ENCODE measurements around the gene LILRB1. TPM values are rescaled to one million over a fixed set of nuclear protein-coding genes. Genes with fewer than 3 reads are reported as not detected.
A peak's percentile ranks its signal among the peaks of the same experiment; 100 is the strongest.
"Not testable (repeated sequence)": the region's sequence is repeated elsewhere in the genome, so short reads cannot be mapped to it uniquely, and the experiment has no call there.

Gene LILRB1
- total RNA-seq, 5 donors from 2014 or later (not counting 1 experiment from before 2014, with no cell fraction given), result 2.0 to 26.9 (median 3.6) TPM

- no CpG with 5 or more reads among the region's 2 CpGs for WGBS (ENCODE audit: insufficient coverage)
- Mint-ChIP-seq H3K27me3 (peaks cover 14 to 17% of the 10 kb centered on the region in 2 donors), H3K4me1 (no peaks in the 10 kb centered on the region), H3K27ac (no peak overlapping the region), H3K9me3 (peaks cover 0 to 6% (median 0%) of the 10 kb centered on the region in 3 donors), H3K36me3 (no peaks in the 10 kb centered on the region), H3K4me3 (no peak overlapping the region)
- ATAC-seq (replicated peaks in 1 of 4) (no peak), DNase-seq (peak in 1 of 35 experiments; percentile 44)
- Histone ChIP-seq H3K4me1 (ENCODE audit: control insufficient read depth in 1 of 2, extremely low read depth in 1 of 2, insufficient read depth in 2 of 2, low read length in 2 of 2) (no peaks in the 10 kb centered on the region), H3K4me3 (ENCODE audit: control insufficient read depth in 1 of 2, extremely low read depth in 1 of 2, low read length in 1 of 2) (no peak overlapping the region), H3K36me3 (ENCODE audit: control insufficient read depth in 2 of 2, extremely low read depth in 1 of 2, insufficient read depth in 1 of 2, low read length in 1 of 2) (no peaks in the 10 kb centered on the region), H3K27me3 (replicated peaks in 1 of 2; ENCODE audit: control insufficient read depth in 2 of 2, extremely low read depth in 1 of 2, insufficient read depth in 2 of 2, low read length in 1 of 2) (peaks cover 0 to 23% of the 10 kb centered on the region in 2 experiments), H3K27ac (ENCODE audit: low read length) (no peak overlapping the region), H3K9me3 (no peaks in the 10 kb centered on the region)
- ChIA-PET CTCF (interaction anchor here (0.7 to 1.6 kb wide), 5 partner anchors 9 to 196 kb away, joined by 3 to 6 read pairs (median 3); no protein-coding TSS in a partner anchor), POLR2A (no interaction called here)
Observed at GRCh38 chr19:54674021-54674617, 43.8 kb downstream of the LILRB1 start.

DNA sequence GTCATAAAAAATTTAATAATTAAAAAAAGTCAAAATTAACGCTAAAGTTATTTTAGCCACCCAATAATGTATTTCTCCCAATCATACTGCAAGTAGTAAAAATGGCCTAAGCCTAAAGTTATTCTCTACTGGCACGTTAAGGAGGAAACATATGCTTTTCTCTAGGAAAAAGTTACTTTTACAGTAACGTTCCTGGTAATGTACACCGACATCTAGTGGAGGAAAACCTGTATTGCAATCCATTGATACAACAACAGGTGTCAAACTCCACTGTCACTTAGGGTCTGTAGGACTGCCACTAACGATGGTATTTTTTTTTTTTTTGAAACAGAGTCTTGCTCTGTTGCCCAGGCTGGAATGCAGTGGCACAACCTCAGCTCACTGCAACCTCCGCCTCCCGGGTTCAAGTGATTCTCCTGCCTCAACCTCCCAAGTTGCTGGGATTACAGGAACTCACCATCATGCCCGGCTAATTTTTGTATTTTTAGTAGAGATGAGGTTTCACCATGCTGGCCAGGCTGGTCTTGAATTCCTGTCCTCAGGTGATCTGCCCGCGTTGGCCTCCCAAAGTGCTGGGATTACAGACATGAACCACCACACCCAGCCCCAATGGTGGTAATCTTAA, 46.0 kb downstream of the LILRB1 start:
- H3K9me3 ChIP-seq; H3K36me3 ChIP-seq (ENCODE audit: control insufficient read depth in 2 of 2, extremely low read depth in 1 of 2, insufficient read depth in 1 of 2, low read length in 1 of 2); H3K9me3 Mint-ChIP-seq; H3K4me3 Mint-ChIP-seq; H3K4me1 ChIP-seq (ENCODE audit: control insufficient read depth in 1 of 2, extremely low read depth in 1 of 2, insufficient read depth in 2 of 2, low read length in 2 of 2); H3K36me3 Mint-ChIP-seq; H3K27ac Mint-ChIP-seq; ATAC-seq (replicated peaks in 1 of 4); H3K27ac ChIP-seq (ENCODE audit: low read length); H3K4me1 Mint-ChIP-seq; H3K4me3 ChIP-seq (ENCODE audit: control insufficient read depth in 1 of 2, extremely low read depth in 1 of 2, low read length in 1 of 2); POLR2A ChIA-PET: not testable (repeated sequence)
- WGBS (ENCODE audit: insufficient coverage), result 11% methylated on average over 4 of the region's 10 CpGs
- peaks cover 0 to 19% of the 10 kb centered on the region in 2 experiments for H3K27me3 ChIP-seq (replicated peaks in 1 of 2; ENCODE audit: control insufficient read depth in 2 of 2, extremely low read depth in 1 of 2, insufficient read depth in 2 of 2, low read length in 1 of 2)
- peak in 1 of 35 experiments; percentile 68 for DNase-seq
- H3K27me3 Mint-ChIP-seq, result peaks cover 8 to 18% of the 10 kb centered on the region in 2 donors
- CTCF ChIA-PET, result interaction anchor here in 1 of 2 donors (0.6 kb wide), 1 partner anchor 238 kb away, joined by 3 read pairs; no protein-coding TSS in a partner anchor

DNA sequence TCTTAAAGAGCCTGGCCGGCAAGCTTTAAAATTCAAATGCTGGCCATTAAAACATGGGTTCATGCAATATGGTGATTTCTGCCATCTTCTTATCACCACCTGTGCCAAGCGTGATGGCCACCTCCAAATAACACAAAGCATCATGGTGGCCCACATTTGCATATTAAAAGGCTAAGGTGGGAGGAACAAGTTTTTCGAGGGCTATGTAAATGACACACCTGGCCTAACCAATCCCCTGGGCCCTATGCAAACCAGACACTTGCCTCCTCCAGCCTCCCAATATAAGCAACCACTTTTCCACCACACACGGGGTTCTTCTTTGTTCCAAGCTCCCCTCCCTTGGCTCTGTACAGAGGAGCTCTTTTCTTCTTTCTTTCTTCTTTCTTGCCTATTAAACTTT, 46.9 kb downstream of the LILRB1 start:
- no peaks in the 10 kb centered on the region for H3K4me1 ChIP-seq (ENCODE audit: control insufficient read depth in 1 of 2, extremely low read depth in 1 of 2, insufficient read depth in 2 of 2, low read length in 2 of 2)
- H3K27ac ChIP-seq (ENCODE audit: low read length), result no peak overlapping the region
- ATAC-seq (replicated peaks in 1 of 4) (no peak), DNase-seq (no peak)
- whole genome bisulfite sequencing (ENCODE audit: insufficient coverage), result 36% methylated on average over 1 of the region's 4 CpGs
- Mint-ChIP-seq H3K4me3 (no peak overlapping the region), H3K9me3 (no peaks in the 10 kb centered on the region), H3K36me3 (no peaks in the 10 kb centered on the region), H3K27ac (no peak overlapping the region), H3K4me1 (no peaks in the 10 kb centered on the region), H3K27me3 (peaks cover 10 to 19% of the 10 kb centered on the region in 2 donors)
- H3K27me3 ChIP-seq (replicated peaks in 1 of 2; ENCODE audit: control insufficient read depth in 2 of 2, extremely low read depth in 1 of 2, insufficient read depth in 2 of 2, low read length in 1 of 2), result peaks cover 0 to 15% of the 10 kb centered on the region in 2 experiments
- ChIA-PET CTCF (interaction anchor here in 1 of 2 donors (0.6 to 0.7 kb wide), 2 partner anchors 199 to 238 kb away, joined by 3 read pairs; no protein-coding TSS in a partner anchor), POLR2A (no interaction called here)
- no peaks in the 10 kb centered on the region for H3K36me3 ChIP-seq (ENCODE audit: control insufficient read depth in 2 of 2, extremely low read depth in 1 of 2, insufficient read depth in 1 of 2, low read length in 1 of 2)
- H3K4me3 ChIP-seq (ENCODE audit: control insufficient read depth in 1 of 2, extremely low read depth in 1 of 2, low read length in 1 of 2), result no peak overlapping the region
- no peaks in the 10 kb centered on the region for H3K9me3 ChIP-seq

GRCh38 chr19:54681596-54681995, 51.3 kb downstream of the LILRB1 start:
- POLR2A ChIA-PET; DNase-seq; H3K9me3 ChIP-seq; H3K27ac Mint-ChIP-seq; H3K4me3 Mint-ChIP-seq; H3K4me3 ChIP-seq (ENCODE audit: control insufficient read depth in 1 of 2, extremely low read depth in 1 of 2, low read length in 1 of 2); H3K4me1 ChIP-seq (ENCODE audit: control insufficient read depth in 1 of 2, extremely low read depth in 1 of 2, insufficient read depth in 2 of 2, low read length in 2 of 2); CTCF ChIA-PET; H3K36me3 ChIP-seq (ENCODE audit: control insufficient read depth in 2 of 2, extremely low read depth in 1 of 2, insufficient read depth in 1 of 2, low read length in 1 of 2); H3K4me1 Mint-ChIP-seq; H3K36me3 Mint-ChIP-seq; H3K9me3 Mint-ChIP-seq; H3K27ac ChIP-seq (ENCODE audit: low read length); ATAC-seq (replicated peaks in 1 of 4): not testable (repeated sequence)
- peaks cover 0 to 13% of the 10 kb centered on the region in 2 experiments for H3K27me3 ChIP-seq (replicated peaks in 1 of 2; ENCODE audit: control insufficient read depth in 2 of 2, extremely low read depth in 1 of 2, insufficient read depth in 2 of 2, low read length in 1 of 2)
- H3K27me3 Mint-ChIP-seq, result peaks cover 19 to 21% of the 10 kb centered on the region in 2 donors
- WGBS (ENCODE audit: insufficient coverage), result 20% methylated on average over 1 of the region's 12 CpGs

DNA sequence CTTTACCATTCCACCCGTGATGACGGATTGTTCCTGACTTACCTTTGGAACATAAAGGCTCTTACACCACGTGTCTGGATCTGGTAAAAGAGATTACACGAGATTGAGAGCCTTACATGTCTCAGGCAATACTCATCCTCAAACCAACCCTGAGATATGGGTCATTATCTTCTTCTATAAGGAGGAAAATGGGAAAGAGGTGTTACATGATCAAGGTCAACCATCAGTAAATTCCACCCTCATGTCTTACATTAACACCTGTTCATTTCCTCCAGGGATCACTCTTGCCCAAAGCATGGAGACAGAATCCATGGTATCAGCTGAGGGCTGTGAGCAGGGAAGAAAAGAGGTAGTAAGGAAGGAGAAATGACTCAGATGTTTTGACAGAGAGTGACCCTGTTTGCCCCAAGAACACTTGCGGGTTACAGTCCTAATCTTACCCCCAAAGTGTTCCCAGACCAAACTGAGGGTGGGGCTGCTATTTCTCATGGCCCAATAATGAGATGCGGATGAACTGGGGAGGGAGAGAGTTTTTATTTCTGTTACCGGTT, 52.1 kb downstream of the LILRB1 start:
- no CpG with 5 or more reads among the region's 7 CpGs for WGBS (ENCODE audit: insufficient coverage)
- H3K27me3 Mint-ChIP-seq, result peaks cover 22 to 28% of the 10 kb centered on the region in 2 donors
- ATAC-seq (replicated peaks in 1 of 4) (no peak), DNase-seq (no peak)
- CTCF ChIA-PET, result interaction anchor here in 1 of 2 donors (0.7 to 1.4 kb wide), 2 partner anchors 8 to 1369 kb away, joined by 3 to 6 read pairs; no protein-coding TSS in a partner anchor
- Histone ChIP-seq H3K36me3 (ENCODE audit: control insufficient read depth in 2 of 2, extremely low read depth in 1 of 2, insufficient read depth in 1 of 2, low read length in 1 of 2) (no peaks in the 10 kb centered on the region), H3K4me1 (ENCODE audit: control insufficient read depth in 1 of 2, extremely low read depth in 1 of 2, insufficient read depth in 2 of 2, low read length in 2 of 2) (no peaks in the 10 kb centered on the region), H3K27me3 (replicated peaks in 1 of 2; ENCODE audit: control insufficient read depth in 2 of 2, extremely low read depth in 1 of 2, insufficient read depth in 2 of 2, low read length in 1 of 2) (peaks cover 0 to 8% of the 10 kb centered on the region in 2 experiments), H3K9me3 (no peaks in the 10 kb centered on the region), H3K4me3 (ENCODE audit: control insufficient read depth in 1 of 2, extremely low read depth in 1 of 2, low read length in 1 of 2) (no peak overlapping the region), H3K27ac (ENCODE audit: low read length) (no peak overlapping the region)
- no peaks in the 10 kb centered on the region for H3K36me3 Mint-ChIP-seq
- POLR2A ChIA-PET, result no interaction called here
- H3K4me3 Mint-ChIP-seq, result no peak overlapping the region
- no peak overlapping the region for H3K27ac Mint-ChIP-seq
- no peaks in the 10 kb centered on the region for H3K4me1 Mint-ChIP-seq
- H3K9me3 Mint-ChIP-seq, result no peaks in the 10 kb centered on the region

- ATAC-seq (replicated peaks in 1 of 4), result no peak
Observed at GRCh38 chr19:54684527-54684926, 54.2 kb downstream of the LILRB1 start.

More at GRCh38 chr19:54684527-54684926, 54.2 kb downstream of the LILRB1 start:
- peak in 1 of 35 experiments; percentile 20 for DNase-seq
- 0% methylated on average over 1 of the region's 3 CpGs for WGBS (ENCODE audit: insufficient coverage)
- peak overlapping the region in 1 of 2 donors; percentile 36 for H3K27ac Mint-ChIP-seq
- H3K36me3 Mint-ChIP-seq, result no peaks in the 10 kb centered on the region
- ChIA-PET POLR2A (no interaction called here), CTCF (interaction anchor here in 1 of 2 donors (0.5 kb wide), 1 partner anchor 10 kb away, joined by 3 read pairs; no protein-coding TSS in a partner anchor)
- H3K9me3 Mint-ChIP-seq, result no peaks in the 10 kb centered on the region
- no peaks in the 10 kb centered on the region for H3K9me3 ChIP-seq
- H3K27me3 Mint-ChIP-seq, result peaks cover 24 to 33% of the 10 kb centered on the region in 2 donors
- no peak overlapping the region for H3K4me3 ChIP-seq (ENCODE audit: control insufficient read depth in 1 of 2, extremely low read depth in 1 of 2, low read length in 1 of 2)
- H3K4me1 ChIP-seq (ENCODE audit: control insufficient read depth in 1 of 2, extremely low read depth in 1 of 2, insufficient read depth in 2 of 2, low read length in 2 of 2), result no peaks in the 10 kb centered on the region
- H3K4me1 Mint-ChIP-seq, result no peaks in the 10 kb centered on the region
- H3K27me3 ChIP-seq (replicated peaks in 1 of 2; ENCODE audit: control insufficient read depth in 2 of 2, extremely low read depth in 1 of 2, insufficient read depth in 2 of 2, low read length in 1 of 2), result peaks cover 0 to 8% of the 10 kb centered on the region in 2 experiments
- H3K36me3 ChIP-seq (ENCODE audit: control insufficient read depth in 2 of 2, extremely low read depth in 1 of 2, insufficient read depth in 1 of 2, low read length in 1 of 2), result no peaks in the 10 kb centered on the region
- no peak overlapping the region for H3K4me3 Mint-ChIP-seq
- H3K27ac ChIP-seq (ENCODE audit: low read length), result no peak overlapping the region
